Measurements from ENCODE around the gene PKP2. TPM values are rescaled to one million over a fixed set of nuclear protein-coding genes. Genes with fewer than 3 reads are reported as not detected.

PKP2 gene
- 18.2 and 18.3 TPM in 2 replicates for total RNA-seq (2014; rRNA removed; shearing (Covaris generic))

GRCh38 chr12:32896432-32897280, at the start of gene PKP2:
Gene PKP2 (minus strand): TSS chr12:32896777. CDS start chr12:32896731, 46 bp downstream.
- H3K4me3 ChIP-seq (ENCODE audit: insufficient read depth, low read depth, low read length), result peak within 1 kb of the TSS; percentile 78
- H3K36me3 ChIP-seq (replicated peaks; ENCODE audit: control insufficient read depth, insufficient read depth, low read length), result no peaks in the 10 kb centered on the region
- DNase-seq, result peak; percentile 98
- no peaks in the 10 kb centered on the region; the same call in 1 of the 2 replicates for H3K27me3 ChIP-seq (ENCODE audit: control insufficient read depth, insufficient read depth, low read length)

DNA sequence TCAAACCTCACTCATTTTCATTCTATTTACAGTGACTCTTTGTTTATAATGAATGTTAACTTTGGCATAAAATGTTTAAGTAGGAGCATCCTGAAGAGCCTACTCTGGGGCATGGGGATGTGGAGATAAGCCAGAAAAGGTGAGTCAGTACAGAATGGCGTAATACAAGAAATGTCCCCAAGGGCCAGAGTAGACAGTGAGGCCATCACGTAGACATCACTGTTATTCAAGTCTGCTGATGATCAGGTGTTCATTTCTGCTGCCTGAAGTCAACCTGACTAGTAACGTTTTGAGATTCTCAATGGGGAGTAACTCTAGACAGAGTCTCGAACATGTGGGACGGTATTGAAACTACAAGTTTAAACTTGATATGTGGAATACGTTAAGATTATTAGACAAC, 47.6 kb upstream of the PKP2 start:
- Histone ChIP-seq H3K27me3 (ENCODE audit: control insufficient read depth, insufficient read depth, low read length) (no peaks in the 10 kb centered on the region), H3K4me3 (ENCODE audit: insufficient read depth, low read depth, low read length) (no peak overlapping the region)

GRCh38 chr12:32939801-32940200, 43.2 kb upstream of the PKP2 start:
- H3K4me3 ChIP-seq (ENCODE audit: insufficient read depth, low read depth, low read length), result no peak overlapping the region
- H3K36me3 ChIP-seq (replicated peaks; ENCODE audit: control insufficient read depth, insufficient read depth, low read length), result no peaks in the 10 kb centered on the region
- no peaks in the 10 kb centered on the region for H3K27me3 ChIP-seq (ENCODE audit: control insufficient read depth, insufficient read depth, low read length)
- DNase-seq, result no peak

More for the DNA sequence above, 47.6 kb upstream of the PKP2 start:
- DNase-seq, result no peak
- no peaks in the 10 kb centered on the region for H3K36me3 ChIP-seq (replicated peaks; ENCODE audit: control insufficient read depth, insufficient read depth, low read length)

GRCh38 chr12:32926963-32927362, 30.4 kb upstream of the PKP2 start:
- no peaks in the 10 kb centered on the region for H3K27me3 ChIP-seq (ENCODE audit: control insufficient read depth, insufficient read depth, low read length)
- H3K4me3 ChIP-seq (ENCODE audit: insufficient read depth, low read depth, low read length), result no peak overlapping the region
- no peak for DNase-seq
- no peaks in the 10 kb centered on the region for H3K36me3 ChIP-seq (replicated peaks; ENCODE audit: control insufficient read depth, insufficient read depth, low read length)

- no peak for DNase-seq
- Histone ChIP-seq H3K4me3 (ENCODE audit: insufficient read depth, low read depth, low read length) (no peak overlapping the region), H3K36me3 (replicated peaks; ENCODE audit: control insufficient read depth, insufficient read depth, low read length) (no peaks in the 10 kb centered on the region), H3K27me3 (ENCODE audit: control insufficient read depth, insufficient read depth, low read length) (no peaks in the 10 kb centered on the region)
These were observed 29.8 kb upstream of the PKP2 start for GRCh38 chr12:32926356-32926755.

DNA sequence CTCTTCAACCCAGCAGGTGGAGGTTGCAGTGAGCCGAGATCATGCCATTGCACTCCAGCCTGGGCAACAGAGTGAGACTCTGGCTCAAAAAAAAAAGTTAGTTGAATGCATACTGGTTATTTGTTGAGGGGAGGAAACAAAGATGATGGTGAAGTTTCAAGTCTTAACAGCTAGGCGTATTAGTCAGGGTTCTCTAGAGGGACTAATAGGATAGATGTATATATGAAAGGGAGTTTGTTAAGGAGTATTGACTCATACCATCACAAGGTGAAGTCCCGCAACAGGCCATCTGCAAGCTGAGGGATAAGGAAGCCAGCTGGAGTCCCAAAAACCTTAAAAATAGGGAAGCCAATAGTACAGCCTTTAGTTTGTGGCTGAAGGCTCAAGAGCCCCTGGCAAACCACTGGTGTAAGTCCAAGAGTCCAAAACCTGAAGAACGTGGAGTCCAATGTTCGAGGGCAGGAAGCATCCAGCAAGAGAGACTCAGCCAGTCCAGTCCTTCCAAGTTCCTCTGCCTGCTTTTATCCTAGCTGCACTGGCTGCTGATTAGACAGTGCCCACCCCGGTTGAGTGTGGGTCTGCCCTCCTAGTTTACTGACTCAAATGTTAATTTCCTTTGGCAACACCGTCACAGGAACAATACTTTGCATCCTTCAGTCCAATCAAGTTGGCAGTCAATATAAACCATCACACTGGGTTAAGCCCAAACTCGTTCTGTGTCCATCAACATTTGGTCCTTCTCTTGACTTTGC, 26.1 kb upstream of the PKP2 start:
- DNase-seq, result no peak
- no peaks in the 10 kb centered on the region for H3K27me3 ChIP-seq (ENCODE audit: control insufficient read depth, insufficient read depth, low read length)
- H3K36me3 ChIP-seq (replicated peaks; ENCODE audit: control insufficient read depth, insufficient read depth, low read length), result no peaks in the 10 kb centered on the region
- H3K4me3 ChIP-seq (ENCODE audit: insufficient read depth, low read depth, low read length), result no peak overlapping the region

- no peak for DNase-seq
These were observed 24.8 kb upstream of the PKP2 start for GRCh38 chr12:32921397-32921796.

GRCh38 chr12:32920506-32921085, 24.0 kb upstream of the PKP2 start:
- no peak for DNase-seq
- H3K4me3 ChIP-seq (ENCODE audit: insufficient read depth, low read depth, low read length), result no peak overlapping the region
- H3K27me3 ChIP-seq (ENCODE audit: control insufficient read depth, insufficient read depth, low read length), result no peaks in the 10 kb centered on the region
- no peaks in the 10 kb centered on the region for H3K36me3 ChIP-seq (replicated peaks; ENCODE audit: control insufficient read depth, insufficient read depth, low read length)

More at GRCh38 chr12:32921397-32921796, 24.8 kb upstream of the PKP2 start:
- H3K27me3 ChIP-seq (ENCODE audit: control insufficient read depth, insufficient read depth, low read length), result no peaks in the 10 kb centered on the region
- H3K4me3 ChIP-seq (ENCODE audit: insufficient read depth, low read depth, low read length), result no peak overlapping the region
- H3K36me3 ChIP-seq (replicated peaks; ENCODE audit: control insufficient read depth, insufficient read depth, low read length), result no peaks in the 10 kb centered on the region

DNA sequence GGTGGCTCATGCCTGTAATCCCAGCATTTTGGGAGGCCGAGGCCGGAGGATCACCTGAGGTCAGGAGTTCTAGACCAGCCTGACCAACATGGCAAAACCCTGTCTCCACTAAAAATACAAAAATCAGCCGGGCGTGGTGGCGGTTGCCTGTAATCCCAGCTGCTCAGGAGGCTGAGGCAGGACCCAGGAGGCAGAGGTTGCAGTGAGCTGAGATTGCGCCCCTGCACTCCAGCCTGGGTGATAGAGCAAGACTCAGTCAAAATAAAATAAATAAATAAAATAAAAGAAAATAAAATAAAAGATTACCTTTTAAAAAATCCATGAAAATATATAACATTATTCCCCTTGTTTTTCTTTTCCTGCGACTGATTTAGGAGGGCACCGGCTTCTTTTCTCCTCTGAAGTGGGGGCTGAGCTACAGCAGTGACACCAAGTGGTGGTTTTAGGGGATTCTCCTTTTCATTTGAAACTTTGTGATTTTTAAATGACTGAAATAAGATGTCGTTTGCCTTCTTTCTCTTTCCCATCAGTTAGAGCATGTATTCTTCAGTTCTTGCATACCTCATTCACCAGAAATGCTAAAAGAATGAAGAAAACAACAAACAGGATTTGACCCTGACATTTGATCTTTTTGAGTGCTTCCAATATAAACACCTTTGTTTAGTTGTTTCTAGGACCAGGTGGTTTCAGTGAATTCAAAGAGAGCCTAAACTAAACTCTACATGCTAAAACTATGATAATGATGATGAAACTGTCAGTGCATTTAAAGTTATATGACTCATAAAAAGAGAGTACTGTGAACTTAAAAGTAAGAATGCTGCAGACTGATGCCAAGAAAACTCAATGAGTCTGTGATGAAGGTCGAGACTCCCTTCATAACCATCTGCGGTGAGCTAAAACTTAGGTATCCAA, 22.6 kb upstream of the PKP2 start:
- peak; percentile 36 for DNase-seq
- no peak overlapping the region for H3K4me3 ChIP-seq (ENCODE audit: insufficient read depth, low read depth, low read length)
- no peaks in the 10 kb centered on the region for H3K27me3 ChIP-seq (ENCODE audit: control insufficient read depth, insufficient read depth, low read length)
- no peaks in the 10 kb centered on the region for H3K36me3 ChIP-seq (replicated peaks; ENCODE audit: control insufficient read depth, insufficient read depth, low read length)

- Histone ChIP-seq H3K36me3 (replicated peaks; ENCODE audit: control insufficient read depth, insufficient read depth, low read length) (no peaks in the 10 kb centered on the region), H3K27me3 (ENCODE audit: control insufficient read depth, insufficient read depth, low read length) (no peaks in the 10 kb centered on the region), H3K4me3 (ENCODE audit: insufficient read depth, low read depth, low read length) (no peak overlapping the region)
- DNase-seq, result no peak
These were observed 20.6 kb upstream of the PKP2 start for GRCh38 chr12:32917094-32917611.

DNA sequence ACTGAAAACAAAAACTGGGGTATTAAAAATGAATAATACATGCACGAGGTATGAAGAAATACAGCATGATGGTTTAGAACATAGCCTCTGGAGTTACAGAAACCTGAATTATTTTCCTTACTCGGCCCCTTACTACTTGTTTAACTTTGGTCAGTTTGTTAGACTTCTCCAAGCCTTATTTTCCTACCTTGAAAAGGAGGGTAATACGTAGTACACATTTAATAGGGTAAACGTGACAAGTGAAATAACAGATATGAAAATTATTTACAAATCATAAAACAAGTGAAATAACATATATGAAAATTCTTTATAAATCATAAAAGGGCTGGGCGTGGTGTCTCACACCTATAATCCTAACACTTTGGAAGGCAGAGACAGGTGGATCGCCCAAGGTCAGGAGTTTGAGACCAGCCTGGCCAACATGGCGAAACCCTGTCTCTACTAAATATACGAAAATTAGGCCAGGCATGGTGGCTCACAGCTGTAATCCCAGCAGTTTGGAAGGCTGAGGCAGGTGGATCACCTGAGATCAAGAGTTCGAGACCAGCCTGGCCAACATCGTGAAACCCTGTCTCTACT, 11.4 kb upstream of the PKP2 start:
- no peak overlapping the region for H3K4me3 ChIP-seq (ENCODE audit: insufficient read depth, low read depth, low read length)
- no peak for DNase-seq
- no peaks in the 10 kb centered on the region for H3K36me3 ChIP-seq (replicated peaks; ENCODE audit: control insufficient read depth, insufficient read depth, low read length)
- no peaks in the 10 kb centered on the region for H3K27me3 ChIP-seq (ENCODE audit: control insufficient read depth, insufficient read depth, low read length)

- no peaks in the 10 kb centered on the region for H3K27me3 ChIP-seq (ENCODE audit: control insufficient read depth, insufficient read depth, low read length)
These were observed 10.6 kb upstream of the PKP2 start for GRCh38 chr12:32907166-32907565.

DNA sequence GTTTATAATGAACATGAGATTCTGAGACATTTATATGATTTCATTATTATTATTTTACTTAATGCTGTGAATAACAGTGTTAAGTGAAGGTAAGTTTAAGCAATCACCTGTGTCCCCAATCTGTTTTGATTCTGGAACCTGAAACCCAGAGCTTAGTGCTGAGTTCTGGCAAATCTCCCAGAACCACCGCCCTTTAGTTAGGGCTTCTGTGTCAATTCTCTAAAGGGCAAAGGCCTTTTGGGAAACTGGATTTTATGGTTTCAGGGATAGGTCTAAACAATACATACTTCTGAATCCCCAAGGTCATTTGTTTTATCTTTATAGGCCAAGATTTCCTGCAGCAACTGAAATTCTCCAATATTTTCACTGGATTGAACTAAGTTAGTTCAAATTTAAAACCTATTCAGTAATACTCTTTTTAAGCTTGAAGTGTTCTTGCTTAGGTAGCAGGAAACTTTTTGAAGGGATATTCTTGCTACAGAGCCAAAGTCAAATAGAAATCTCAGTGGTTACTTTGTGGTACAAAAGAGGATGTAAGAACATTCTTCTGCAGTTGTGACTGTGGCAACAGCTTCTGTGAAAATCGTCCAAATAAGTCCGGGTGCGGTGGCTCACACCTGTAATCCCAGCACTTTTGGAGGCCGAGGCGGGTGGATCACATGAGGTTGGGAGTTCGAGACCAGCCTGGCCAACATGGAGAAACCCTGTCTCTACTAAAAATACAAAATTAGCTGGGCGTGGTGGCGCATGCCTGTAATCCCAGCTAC, 10.0 kb upstream of the PKP2 start:
- H3K36me3 ChIP-seq (replicated peaks; ENCODE audit: control insufficient read depth, insufficient read depth, low read length), result no peaks in the 10 kb centered on the region
- H3K27me3 ChIP-seq (ENCODE audit: control insufficient read depth, insufficient read depth, low read length), result no peaks in the 10 kb centered on the region
- no peak overlapping the region for H3K4me3 ChIP-seq (ENCODE audit: insufficient read depth, low read depth, low read length)
- DNase-seq, result no peak

More at GRCh38 chr12:32907166-32907565, 10.6 kb upstream of the PKP2 start:
- DNase-seq, result no peak
- no peak overlapping the region for H3K4me3 ChIP-seq (ENCODE audit: insufficient read depth, low read depth, low read length)
- H3K36me3 ChIP-seq (replicated peaks; ENCODE audit: control insufficient read depth, insufficient read depth, low read length), result no peaks in the 10 kb centered on the region
